GM18867 (cell line): ENCODE measurements around the gene RTKN.
"Not testable (repeated sequence)": the region's sequence is repeated elsewhere in the genome, so short reads cannot be mapped to it uniquely, and the experiment has no call there.

Experiments used
- ATAC-seq: cut with Tn5 transposase; IDR thresholded peaks from one replicate; pipeline ENCODE4 v1.9.1; 2021; ENCODE audit warnings: mild to moderate bottlenecking, moderate library complexity; ENCODE audit not compliant: unreplicated experiment

RTKN gene

DNA sequence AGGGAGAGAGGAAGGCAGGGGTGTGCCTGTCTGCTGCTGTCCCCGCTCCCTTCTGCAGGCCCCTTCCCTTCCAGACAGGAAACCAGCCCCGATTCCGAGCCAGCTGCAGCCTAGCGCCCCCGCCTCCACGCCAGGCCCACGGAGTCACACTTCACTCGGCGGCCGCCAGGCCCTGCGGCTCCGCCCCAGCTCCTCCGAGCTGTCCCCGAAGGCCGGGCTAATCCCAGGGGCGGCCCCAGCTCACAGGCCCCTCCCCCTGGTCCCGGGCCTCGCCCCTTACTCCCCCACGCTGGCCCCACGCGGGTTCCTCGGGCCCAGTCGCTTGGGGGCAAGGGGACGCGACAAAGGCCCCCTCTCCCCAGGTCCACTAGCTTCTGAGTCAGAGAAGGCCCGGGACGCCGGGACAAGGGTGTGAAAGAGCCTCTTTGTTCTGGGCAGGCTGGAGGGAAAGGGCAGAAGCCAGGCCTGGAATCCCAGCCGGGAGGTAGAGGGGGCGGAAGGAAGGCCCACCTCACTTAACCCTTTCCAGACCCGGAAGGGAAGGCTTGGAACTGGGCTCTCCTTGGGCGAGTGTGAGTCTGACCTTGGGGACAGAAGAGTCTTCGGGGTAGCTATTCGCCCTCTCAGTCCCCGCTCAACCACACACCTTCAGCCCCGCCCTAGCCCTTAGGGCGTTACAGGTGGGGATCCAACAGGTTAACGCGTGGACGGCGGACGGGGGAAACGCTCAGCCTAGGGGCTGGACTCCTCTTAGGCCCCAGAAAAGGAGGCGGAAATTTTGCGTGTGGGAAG is 1.2 kb downstream of the RTKN start:
- peak; percentile 95 for ATAC-seq

DNA sequence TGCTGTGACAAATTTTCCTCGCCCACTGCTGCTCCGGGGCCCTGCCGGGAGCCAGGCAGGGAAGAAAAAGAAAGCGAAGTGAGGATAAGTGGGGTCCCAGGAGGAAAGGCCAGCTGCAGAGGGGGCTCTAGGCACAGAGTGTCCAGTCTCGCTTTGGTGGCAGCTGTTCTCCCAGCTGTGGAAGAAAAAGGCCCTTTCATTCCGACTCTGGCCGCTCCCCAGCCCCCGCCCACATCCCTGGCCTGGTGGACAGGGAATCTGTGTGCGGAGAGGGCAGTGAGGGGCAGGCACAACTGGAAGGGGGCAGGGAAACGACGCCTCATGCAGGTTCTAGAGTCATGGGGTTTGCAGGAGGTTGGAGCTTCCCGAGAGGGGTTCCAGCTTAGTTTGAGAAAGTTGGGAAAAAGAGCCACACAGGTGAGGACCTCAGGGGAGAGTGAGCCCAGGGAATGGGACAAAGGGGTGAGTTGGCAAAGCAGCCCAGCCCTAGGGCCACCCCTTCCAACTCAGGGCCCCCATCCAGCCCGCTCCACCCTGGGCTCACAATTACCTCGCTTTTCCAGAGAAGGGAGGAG is 1.8 kb downstream of the RTKN start:
- ATAC-seq: no peak

- ATAC-seq: no peak
These were observed 2.4 kb downstream of the RTKN start for GRCh38 chr2:74439373-74439772.

DNA sequence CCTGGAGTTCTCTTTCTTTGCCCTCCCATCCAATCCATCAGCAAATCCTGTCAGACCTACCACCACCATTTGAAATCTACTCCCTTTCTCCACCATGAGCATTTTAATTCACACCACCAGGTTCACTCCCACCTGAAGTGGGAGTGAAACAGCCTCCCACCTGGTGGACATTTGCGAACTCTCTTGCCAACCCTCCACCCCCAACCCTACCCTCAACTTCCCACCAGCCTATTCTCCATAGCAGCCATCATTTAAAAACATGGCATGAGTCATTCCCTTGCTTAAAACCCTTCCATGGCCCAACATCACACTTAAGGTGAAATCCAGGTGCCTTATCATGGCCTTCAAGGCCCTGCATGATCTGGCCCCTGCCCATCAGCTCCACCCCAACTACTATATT is 3.5 kb downstream of the RTKN start:
- no peak for ATAC-seq

GRCh38 chr2:74436848-74437695 is 4.7 kb downstream of the RTKN start:
- ATAC-seq: no peak

DNA sequence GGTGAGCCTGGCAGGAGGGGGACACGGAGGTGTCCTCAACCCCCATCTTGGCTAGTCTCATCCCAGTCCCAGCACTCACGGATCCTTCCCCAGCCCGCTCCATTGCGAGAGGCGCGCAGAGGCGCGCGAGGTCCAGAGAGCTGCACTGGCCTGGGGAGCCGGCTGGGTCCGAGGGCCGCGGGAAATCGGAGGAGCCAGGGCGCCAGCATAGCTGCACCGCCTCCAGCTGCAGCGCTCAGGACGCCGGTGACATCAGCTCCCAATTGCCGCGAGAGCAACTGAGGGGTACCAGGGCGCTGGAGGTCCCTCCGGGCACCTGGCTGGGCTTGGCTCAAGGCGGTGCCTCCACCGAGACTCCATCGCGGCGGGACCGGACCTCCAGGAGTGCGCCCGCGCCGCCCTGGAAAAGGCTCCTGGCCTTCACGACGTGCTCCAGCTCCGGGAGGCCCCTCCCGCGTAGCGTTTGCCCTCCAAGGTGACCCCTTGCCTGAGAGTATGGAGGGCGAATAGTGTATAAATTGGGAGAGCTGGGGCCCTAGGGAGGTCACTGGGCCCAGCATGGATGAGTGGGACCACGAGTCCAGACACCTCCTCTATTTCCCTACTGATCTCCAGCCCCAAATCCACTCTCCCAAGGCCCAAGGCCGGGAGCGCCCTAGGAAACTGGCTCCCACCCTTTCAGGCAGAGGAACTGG is 5.5 kb downstream of the RTKN start:
- ATAC-seq: no peak

- no peak for ATAC-seq
These were observed 11.2 kb downstream of the RTKN start for GRCh38 chr2:74430502-74430901.

DNA sequence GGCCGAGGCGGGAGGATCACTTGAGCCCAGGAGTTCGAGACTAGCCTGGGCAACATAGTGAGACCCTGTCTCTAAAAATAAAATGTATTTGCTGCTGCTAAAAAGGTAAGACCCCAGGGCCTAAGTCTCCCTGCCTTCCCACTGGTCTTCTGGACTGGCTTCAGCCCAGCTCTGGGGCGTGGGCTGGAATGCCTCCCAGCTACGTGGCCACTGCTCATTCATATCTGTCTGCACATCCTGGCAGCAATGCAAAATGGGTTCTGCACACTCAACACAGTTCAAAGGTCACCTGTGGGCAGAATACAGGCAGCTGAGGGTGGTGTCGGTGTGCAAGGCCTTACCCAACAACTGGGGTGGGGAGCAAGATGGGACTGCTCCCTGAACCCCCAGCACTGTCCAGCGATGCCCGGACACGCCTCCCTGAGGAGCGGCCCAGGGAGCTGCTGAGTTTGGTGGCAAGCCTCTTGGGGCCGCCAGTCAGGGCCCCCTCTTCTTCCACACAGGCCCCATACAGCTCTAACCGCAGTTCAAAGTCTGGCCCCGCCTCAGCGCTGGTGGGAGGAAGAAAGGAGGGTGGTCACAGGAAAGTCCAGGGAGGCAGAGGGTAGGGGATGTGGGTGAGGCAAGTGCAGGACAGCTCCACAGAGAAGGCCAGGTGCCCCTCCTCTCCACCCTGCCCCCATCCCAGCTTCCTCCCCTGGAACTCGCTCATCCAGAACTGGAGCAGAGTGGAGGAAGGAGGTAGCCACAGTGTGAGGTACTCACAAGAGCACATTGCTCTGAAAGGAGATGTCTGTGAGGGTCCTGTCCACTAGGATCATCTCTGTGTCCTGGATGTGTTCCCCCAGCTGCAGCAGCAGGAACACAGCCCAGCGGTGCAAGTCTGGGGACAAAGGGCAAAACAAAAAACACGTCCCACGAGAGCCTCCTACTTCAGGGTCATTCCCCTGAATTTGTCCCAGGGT is 12.0 kb downstream of the RTKN start:
- no peak for ATAC-seq

- ATAC-seq: no peak
These were observed 13.1 kb downstream of the RTKN start for GRCh38 chr2:74428675-74429074.

- no peak for ATAC-seq
These were observed 14.2 kb downstream of the RTKN start for GRCh38 chr2:74427551-74427950.

DNA sequence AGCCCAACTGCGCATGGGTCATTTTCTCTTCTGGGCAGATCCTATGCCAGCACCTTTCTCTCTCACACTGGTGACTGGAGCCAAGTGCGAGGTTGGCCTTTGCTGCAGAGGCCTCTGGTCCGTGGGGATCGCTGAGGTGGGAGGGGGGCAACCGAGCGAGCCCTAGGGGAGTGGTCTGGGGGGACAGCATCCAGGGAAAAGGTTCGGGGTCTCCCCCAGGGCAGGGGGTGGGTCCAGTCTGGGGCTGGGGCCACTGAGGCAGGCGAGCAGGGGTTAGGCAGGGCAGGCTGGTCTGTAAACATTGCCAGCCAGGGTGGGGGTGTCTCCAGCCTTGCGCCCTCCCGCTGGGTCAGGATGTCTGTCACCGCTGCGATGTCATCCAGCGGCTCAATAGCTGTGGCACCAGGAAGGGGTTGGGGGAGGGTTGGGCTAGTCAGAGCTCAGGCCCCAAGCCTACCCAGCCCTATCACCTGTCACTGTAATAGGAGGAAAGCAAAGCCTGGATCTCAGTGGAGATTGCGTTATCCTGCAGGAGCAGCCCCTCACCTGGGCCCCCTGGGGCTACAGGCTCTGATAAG is 15.5 kb downstream of the RTKN start:
- no peak for ATAC-seq

DNA sequence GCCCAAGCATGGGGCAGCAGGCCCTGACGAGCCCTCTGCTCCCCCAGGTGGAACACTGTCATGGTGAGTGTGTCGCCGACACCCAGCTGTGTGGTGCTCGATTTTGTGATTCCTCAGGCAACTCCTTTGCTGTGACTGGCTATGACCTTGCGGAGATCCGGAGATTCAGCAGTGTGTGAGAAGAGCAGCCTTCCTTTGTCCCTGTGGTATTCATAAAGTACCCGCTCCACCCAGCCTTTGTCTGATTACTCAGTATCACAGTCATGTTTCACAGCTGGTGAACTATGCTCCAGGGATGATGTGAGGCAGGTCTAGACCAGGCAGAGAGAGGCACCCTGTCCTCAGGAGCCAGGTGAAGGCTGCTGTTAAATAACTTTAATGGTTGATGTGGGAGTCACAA is 16.2 kb downstream of the RTKN start:
- no peak for ATAC-seq

DNA sequence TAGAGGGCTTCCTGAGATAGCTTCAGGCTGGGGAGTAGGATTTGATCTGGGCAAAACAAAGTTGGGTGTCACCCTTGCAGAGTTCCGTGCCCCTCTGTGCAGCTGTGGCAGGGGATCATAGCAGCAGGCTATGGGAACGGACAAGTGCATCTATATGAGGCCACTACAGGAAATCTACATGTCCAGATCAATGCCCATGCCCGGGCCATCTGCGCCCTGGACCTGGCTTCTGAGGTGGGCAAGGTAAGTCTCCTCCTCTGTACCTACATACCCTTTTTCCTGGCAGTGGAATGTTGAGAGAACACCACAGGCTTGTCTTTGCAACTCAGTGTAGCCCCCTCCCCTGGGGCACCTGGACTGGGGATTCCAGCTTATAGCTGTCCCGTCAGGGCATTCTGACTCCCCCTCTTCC is 16.7 kb downstream of the RTKN start:
- no peak for ATAC-seq

- ATAC-seq: no peak
These were observed 17.4 kb downstream of the RTKN start for GRCh38 chr2:74424139-74424992.

DNA sequence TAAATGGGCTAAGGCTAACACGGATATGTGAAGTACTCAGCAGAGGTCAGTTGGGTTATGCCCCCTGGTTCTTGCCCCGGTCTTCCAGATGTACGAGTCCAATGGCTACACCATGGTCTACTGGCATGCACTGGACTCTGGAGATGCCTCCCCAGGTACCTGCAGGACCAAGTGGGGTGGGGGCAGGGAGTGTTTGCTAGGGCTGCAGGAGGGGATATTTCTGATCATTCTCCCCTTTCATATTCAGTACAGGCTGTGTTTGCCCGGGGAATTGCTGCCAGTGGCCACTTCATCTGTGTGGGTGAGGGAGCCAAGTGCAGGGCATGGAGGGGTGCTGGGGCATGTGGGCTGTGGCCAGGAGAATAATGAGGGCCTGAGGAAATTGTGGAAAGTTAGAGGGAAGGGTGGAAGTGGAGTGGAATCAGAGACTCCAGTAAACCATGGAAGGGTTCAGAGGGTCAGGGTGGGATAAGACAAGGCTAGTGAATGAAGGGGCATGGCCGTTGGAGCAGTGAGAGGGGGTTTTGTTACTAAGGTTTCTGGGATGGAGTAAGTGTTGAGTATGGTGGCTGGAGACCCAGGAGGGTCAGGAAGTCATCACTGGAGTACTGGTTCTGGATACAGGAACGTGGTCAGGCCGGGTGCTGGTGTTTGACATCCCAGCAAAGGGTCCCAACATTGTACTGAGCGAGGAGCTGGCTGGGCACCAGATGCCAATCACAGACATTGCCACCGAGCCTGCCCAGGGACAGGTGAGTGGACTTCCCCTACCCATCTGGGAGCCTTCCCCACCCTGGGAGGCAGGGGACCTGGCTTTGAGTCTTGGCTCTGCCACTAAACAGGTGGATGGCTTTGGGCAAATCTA is 18.3 kb downstream of the RTKN start:
- no peak for ATAC-seq

GRCh38 chr2:74421221-74421870 is 20.4 kb downstream of the RTKN start, which contains the start of the genes C2orf81 and WDR54:
Gene C2orf81 (minus strand): TSS chr2:74421619. CDS start chr2:74421560, 59 bp downstream.
Gene WDR54 (plus strand): TSS chr2:74421730. CDS start chr2:74422154, 424 bp downstream.
- peak; percentile 95 for ATAC-seq

GRCh38 chr2:74420443-74421103 is 21.2 kb downstream of the RTKN start:
- not testable (repeated sequence) for ATAC-seq
